Esophagus muscularis mucosa (tissue), 4 donors: Measurements from ENCODE around the gene STT3A. TPM values are rescaled to one million over a fixed set of nuclear protein-coding genes. Genes with fewer than 3 reads are reported as not detected.
"Not testable (repeated sequence)": the region's sequence is repeated elsewhere in the genome, so short reads cannot be mapped to it uniquely, and the experiment has no call there.

Source experiments
- DNase-seq: peaks from one replicate; pipeline ENCODE4 v3.0.0-alpha.2; 2017; ENCODE audit errors: extremely low spot score
- H3K27ac ChIP-seq, 4 donors: fragments of 200-600 bp; sonication (generic); replicated peaks in 1 of 4; 1 replicate in 3 of 4; 2 replicates in 1 of 4; pipeline ENCODE4 v1.5.1; 2016 to 2019; ENCODE audit warnings: mild to moderate bottlenecking in 1 of 4
- H3K27me3 ChIP-seq, 4 donors: fragments of 200-600 bp; sonication (generic); one replicate each; pipeline versions ENCODE4 v1.5.1 to v1.6.0; 2016 to 2019
- H3K36me3 ChIP-seq, 4 donors: fragments of 200-600 bp; sonication (generic); one replicate each; pipeline ENCODE4 v1.5.1; 2016 to 2019
- H3K4me1 ChIP-seq, 4 donors: fragments of 200-600 bp; sonication (generic); one replicate each; pipeline ENCODE4 v1.5.1; 2016 to 2019
- H3K4me3 ChIP-seq, 4 donors: fragments of 200-600 bp; sonication (generic); 1 replicate in 2 of 4; 2 replicates in 2 of 4; pipeline ENCODE4 v1.5.1; 2016 to 2019; ENCODE audit warnings: mild to moderate bottlenecking in 4 of 4, moderate library complexity in 1 of 4
- H3K9me3 ChIP-seq, 4 donors: fragments of 200-600 bp; sonication (generic); 1 replicate in 3 of 4; 2 replicates in 1 of 4; pipeline ENCODE4 v1.5.1; 2016 to 2019
- EP300 ChIP-seq: sonication (generic); formaldehyde crosslinking; IDR thresholded peaks from one replicate; pipeline ENCODE4 v1.6.1; 2017; ENCODE audit warnings: antibody characterized with exemption
- POLR2A ChIP-seq: fragments of 450-650 bp; IDR thresholded peaks from one replicate; pipeline ENCODE4 v1.6.1; 2017; ENCODE audit warnings: antibody characterized with exemption, moderate library complexity, mild to moderate bottlenecking, low read depth
- POLR2AphosphoS5 ChIP-seq, 2 donors: sonication (generic); formaldehyde crosslinking; IDR thresholded peaks; one replicate each; pipeline ENCODE4 v1.6.1; 2017; ENCODE audit warnings: antibody characterized with exemption in 2 of 2
- WGBS: methylation state at CpG from one replicate; pipeline ENCODE4 v1.1.5; 2018; 5-methylcytosine and 5-hydroxymethylcytosine counted together
- intact Hi-C: fragments of 100-400 bp; cut with DNase I; formaldehyde crosslinking; loops from one replicate; pipeline ENCODE4 v1.15.1; 2023
- total RNA-seq, 4 donors: library from RNA; depleted of rRNA; stranded (reverse); fragments of >200 nt; gene quantifications; one replicate each; pipeline versions ENCODE4 v1.1.0 to v1.2.1, GENCODE V29; 2016
- TF ChIP-seq, protein P1 (sequence below), 3 experiments: fragments of 200-600 bp in 2 of 3; fragments of 450-650 bp in 1 of 3; sonication (generic) in 2 of 3; IDR thresholded peaks; one replicate each; pipeline ENCODE4 v1.5.1; 2017 to 2019; ENCODE audit warnings: antibody characterized with exemption in 3 of 3, mild to moderate bottlenecking in 2 of 3, moderate library complexity in 1 of 3

The STT3A gene
- total RNA-seq, 4 donors from 2014 or later, result 31.6 to 65.4 (median 52.8) TPM

- Histone ChIP-seq H3K4me3 (no peak overlapping the region), H3K9me3 (no peaks in the 10 kb centered on the region), H3K36me3 (peaks cover 27 to 58% (median 53%) of the 10 kb centered on the region in 4 donors), H3K27me3 (no peaks in the 10 kb centered on the region), H3K27ac (no peak overlapping the region), H3K4me1 (peaks cover 10 to 24% (median 23%) of the 10 kb centered on the region in 4 donors)
- no peak for DNase-seq
- 80% methylated on average over 5 of the region's 5 CpGs for WGBS
- TF ChIP-seq POLR2AphosphoS5 (IDR thresholded peaks at IDR 0.05), result no peak
- no peak for TF ChIP-seq POLR2A
- TF ChIP-seq, protein P1, sequence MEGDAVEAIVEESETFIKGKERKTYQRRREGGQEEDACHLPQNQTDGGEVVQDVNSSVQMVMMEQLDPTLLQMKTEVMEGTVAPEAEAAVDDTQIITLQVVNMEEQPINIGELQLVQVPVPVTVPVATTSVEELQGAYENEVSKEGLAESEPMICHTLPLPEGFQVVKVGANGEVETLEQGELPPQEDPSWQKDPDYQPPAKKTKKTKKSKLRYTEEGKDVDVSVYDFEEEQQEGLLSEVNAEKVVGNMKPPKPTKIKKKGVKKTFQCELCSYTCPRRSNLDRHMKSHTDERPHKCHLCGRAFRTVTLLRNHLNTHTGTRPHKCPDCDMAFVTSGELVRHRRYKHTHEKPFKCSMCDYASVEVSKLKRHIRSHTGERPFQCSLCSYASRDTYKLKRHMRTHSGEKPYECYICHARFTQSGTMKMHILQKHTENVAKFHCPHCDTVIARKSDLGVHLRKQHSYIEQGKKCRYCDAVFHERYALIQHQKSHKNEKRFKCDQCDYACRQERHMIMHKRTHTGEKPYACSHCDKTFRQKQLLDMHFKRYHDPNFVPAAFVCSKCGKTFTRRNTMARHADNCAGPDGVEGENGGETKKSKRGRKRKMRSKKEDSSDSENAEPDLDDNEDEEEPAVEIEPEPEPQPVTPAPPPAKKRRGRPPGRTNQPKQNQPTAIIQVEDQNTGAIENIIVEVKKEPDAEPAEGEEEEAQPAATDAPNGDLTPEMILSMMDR (IDR thresholded peaks at IDR 0.05), result no peak
- intact Hi-C loops, result loop anchor here (5.0 kb wide), 1 partner anchor 76 kb away; the partner anchor contains the start of gene FEZ1
Observed at GRCh38 chr11:125572916-125573315, 19.7 kb upstream of the STT3A start.

- H3K27ac ChIP-seq, intact Hi-C loops, H3K4me1 ChIP-seq, DNase-seq, H3K4me3 ChIP-seq, H3K9me3 ChIP-seq, H3K27me3 ChIP-seq: not testable (repeated sequence)
- WGBS, result 94% methylated on average over 14 of the region's 14 CpGs
- H3K36me3 ChIP-seq, result peaks cover 70 to 100% (median 95%) of the 10 kb centered on the region in 4 donors
Observed at GRCh38 chr11:125577181-125577580, 15.5 kb upstream of the STT3A start.

- WGBS, result 96% methylated on average over 2 of the region's 2 CpGs
- Histone ChIP-seq H3K4me1 (no peaks in the 10 kb centered on the region), H3K9me3 (no peaks in the 10 kb centered on the region), H3K27me3 (no peaks in the 10 kb centered on the region), H3K36me3 (peaks cover 83 to 100% (median 99%) of the 10 kb centered on the region in 4 donors), H3K27ac (no peak overlapping the region), H3K4me3 (no peak overlapping the region)
- no peak for DNase-seq
- TF ChIP-seq POLR2A (no peak), EP300 (no peak), POLR2AphosphoS5 (IDR thresholded peaks at IDR 0.05) (no peak)
- TF ChIP-seq, protein P1 (IDR thresholded peaks at IDR 0.05), result no peak
- intact Hi-C loops, result no loop called here
Observed at GRCh38 chr11:125578783-125579182, 13.9 kb upstream of the STT3A start.

DNA sequence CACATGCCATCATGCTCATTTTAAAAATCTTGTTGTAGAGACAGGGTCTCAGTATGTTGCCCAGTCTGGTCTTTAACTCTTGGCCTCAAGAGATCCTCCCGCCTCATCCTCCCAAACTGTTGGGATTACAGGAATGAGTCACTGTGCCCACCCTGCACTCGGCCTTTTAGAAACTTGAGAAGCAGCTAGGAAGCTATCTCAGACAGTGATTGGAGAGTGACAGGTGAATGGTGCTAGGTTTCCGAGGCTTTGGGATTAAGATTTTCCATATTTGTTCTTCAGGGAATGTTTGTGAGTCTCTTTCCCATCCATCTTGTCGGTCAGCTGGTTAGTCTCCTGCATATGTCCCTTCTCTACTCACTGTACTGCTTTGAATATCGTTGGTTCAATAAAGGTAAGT, 12.8 kb upstream of the STT3A start:
- intact Hi-C loops, result no loop called here
- peaks cover 84 to 100% (median 97%) of the 10 kb centered on the region in 4 donors for H3K36me3 ChIP-seq

DNA sequence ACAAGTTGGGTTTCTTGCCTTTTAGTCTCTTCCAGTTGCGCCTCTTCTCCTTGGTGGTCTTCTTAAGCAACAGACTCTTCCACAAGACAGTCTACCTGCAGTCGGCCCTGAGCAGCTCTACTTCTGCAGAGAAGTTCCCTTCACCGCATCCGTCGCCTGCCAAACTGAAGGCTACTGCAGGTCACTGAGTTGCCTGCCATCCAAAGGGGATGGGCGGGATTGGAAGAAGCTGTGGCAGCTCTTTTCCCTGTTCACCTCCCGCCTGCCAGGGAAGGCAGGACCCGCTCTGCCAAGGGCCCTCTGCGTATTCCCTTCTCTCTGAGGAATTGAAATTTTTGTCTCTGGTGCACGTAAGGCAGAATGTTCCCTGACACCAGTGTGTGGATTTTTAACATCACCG, 9.2 kb upstream of the STT3A start:
- WGBS, result 98% methylated on average over 10 of the region's 11 CpGs
- H3K4me3 ChIP-seq, result no peak overlapping the region
- no peak for TF ChIP-seq POLR2AphosphoS5 (IDR thresholded peaks at IDR 0.05)
- TF ChIP-seq EP300, result no peak
- TF ChIP-seq, protein P1 (IDR thresholded peaks at IDR 0.05), result no peak
- no peak for TF ChIP-seq POLR2A
- H3K36me3 ChIP-seq, result peaks cover 55 to 69% (median 60%) of the 10 kb centered on the region in 4 donors
- DNase-seq, result no peak
- no peaks in the 10 kb centered on the region for H3K9me3 ChIP-seq
- no peak overlapping the region for H3K27ac ChIP-seq
- no peaks in the 10 kb centered on the region for H3K4me1 ChIP-seq
- intact Hi-C loops, result no loop called here
- H3K27me3 ChIP-seq, result no peaks in the 10 kb centered on the region

More for the DNA sequence above, 12.8 kb upstream of the STT3A start:
- Histone ChIP-seq H3K9me3 (no peaks in the 10 kb centered on the region), H3K4me3 (no peak overlapping the region), H3K27ac (no peak overlapping the region), H3K27me3 (no peaks in the 10 kb centered on the region), H3K4me1 (no peaks in the 10 kb centered on the region)
- no peak for DNase-seq
- WGBS, result 92% methylated on average over 4 of the region's 5 CpGs
- TF ChIP-seq, protein P1 (IDR thresholded peaks at IDR 0.05), result no peak
- no peak for TF ChIP-seq POLR2AphosphoS5 (IDR thresholded peaks at IDR 0.05)
- TF ChIP-seq EP300, result no peak
- TF ChIP-seq POLR2A, result no peak
